Activated naive CD4-positive, alpha-beta T cell treated with anti-CD3 and anti-CD28 coated beads, Interleukin-2, amount 50 U/mL, for 72 hours (primary cell): Measurements from ENCODE around the gene NUCB2. TPM values are rescaled to one million over a fixed set of nuclear protein-coding genes. Genes with fewer than 3 reads are reported as not detected.

ENCODE experiments used
- total RNA-seq, 2 donors: library from RNA; stranded (reverse); gene quantifications; one replicate each; pipeline ENCODE4 v1.2.3, GENCODE V29; 2022

The NUCB2 gene
- total RNA-seq, 2 donors from 2014 or later, result 49.4 to 122 TPM

Other genes starting within 250 kb of the NUCB2 start
- 1,000 to 10,000 TPM; 1,379 to 1,620 TPM for gene RPS13, start 199.1 kb upstream of the NUCB2 start, total RNA-seq
- gene PIK3C2A, start 68.8 kb upstream of the NUCB2 start, total RNA-seq, result 10 to 100 TPM; 24.0 to 29.2 TPM
- gene NCR3LG1, start 75.1 kb downstream of the NUCB2 start, total RNA-seq, result 1 to 10 TPM in 1 of 2 donors, under 1 TPM in 1; 0.54 to 2.7 TPM
- gene KCNJ11, start 111.9 kb downstream of the NUCB2 start, total RNA-seq, result under 1 TPM in 1 of 2 donors, not detected in 1; 0.43 TPM
- gene ABCC8, start 200.1 kb downstream of the NUCB2 start, total RNA-seq, result not detected